ENCODE results near the gene TSEN2. TPM values are rescaled to one million over a fixed set of nuclear protein-coding genes. Genes with fewer than 3 reads are reported as not detected.
A peak's percentile ranks its signal among the peaks of the same experiment; 100 is the strongest.

The TSEN2 gene
- total RNA-seq, 1 experiment from 2014 or later = 22.0 TPM

DNA sequence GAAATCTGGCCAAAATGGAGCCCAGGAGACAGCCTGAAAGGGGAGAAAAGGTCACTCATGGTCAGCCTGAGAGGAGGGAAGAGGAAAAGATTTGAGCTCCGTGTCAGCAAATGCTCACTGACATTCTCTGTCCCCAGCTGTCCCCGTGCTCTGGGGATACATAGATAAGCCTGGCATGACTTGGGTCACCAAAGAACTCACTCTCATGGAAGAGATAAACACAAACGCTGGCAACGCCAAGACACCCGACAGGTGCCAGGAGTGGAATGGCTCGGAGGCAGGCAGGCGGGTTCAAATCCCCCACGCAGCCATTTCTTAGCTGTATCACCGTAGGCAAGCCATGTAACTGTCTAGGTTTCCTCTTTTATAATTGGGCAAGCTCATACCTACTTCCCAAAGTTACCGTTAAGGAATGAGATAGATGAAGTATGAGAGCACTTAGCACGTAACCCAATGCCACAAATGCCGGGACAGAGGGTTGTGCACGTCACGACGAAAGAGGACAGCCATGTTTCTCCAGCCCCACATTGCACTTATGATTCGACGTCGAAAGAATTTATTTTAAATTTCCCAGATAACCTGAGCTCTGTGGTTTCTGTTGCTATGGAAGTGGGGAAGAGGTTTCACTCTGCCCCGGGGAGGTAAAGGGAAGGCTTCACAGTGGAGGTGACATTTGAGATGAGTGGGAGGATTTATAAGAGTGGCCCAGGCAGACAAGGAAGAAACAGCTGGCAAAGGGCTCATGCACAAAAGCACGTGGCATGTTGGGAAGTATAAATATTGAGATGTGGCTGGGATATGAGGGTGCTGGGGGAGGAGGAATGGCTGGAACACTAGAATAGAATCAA, 41.4 kb upstream of the TSEN2 start:
- Histone ChIP-seq H2BK120ac (ENCODE audit: low read depth, low read length, poor library complexity, severe bottlenecking) (no peak overlapping the region), H3T11ph (ENCODE audit: low read length) (no peak overlapping the region), H2BK12ac (ENCODE audit: insufficient read length, low read depth, low read length) (no peak overlapping the region), H2BK20ac (ENCODE audit: low read depth, low read length, poor library complexity, severe bottlenecking) (no peak overlapping the region), H3K27me3 (ENCODE audit: insufficient read depth, low read length) (no peaks in the 10 kb centered on the region), H3K4me2 (ENCODE audit: insufficient read depth, insufficient read length, low read length) (no peak overlapping the region), H2AFZ (ENCODE audit: low read length) (no peak overlapping the region), H3K18ac (ENCODE audit: insufficient read length, low read depth, low read length) (no peak overlapping the region), H3K23ac (ENCODE audit: insufficient read length, low read depth, low read length) (no peak overlapping the region), H3K79me1 (ENCODE audit: insufficient read depth, low read depth, low read length, poor library complexity, severe bottlenecking) (no peaks in the 10 kb centered on the region), H2BK15ac (ENCODE audit: low read depth, low read length) (no peak overlapping the region), H4K8ac (replicated peaks; ENCODE audit: insufficient read length, low read depth, low read length) (no peak overlapping the region), H3K9me3 (ENCODE audit: control insufficient read depth, low read depth, low read length) (no peaks in the 10 kb centered on the region), H3K14ac (ENCODE audit: insufficient read depth, low read length) (no peak overlapping the region), H2AK5ac (ENCODE audit: insufficient read length, low read length) (no peak overlapping the region), H2BK5ac (ENCODE audit: insufficient read length, low read length) (no peak overlapping the region), H3K23me2 (ENCODE audit: insufficient read length, low read depth, low read length, poor library complexity, severe bottlenecking) (no peaks in the 10 kb centered on the region), H4K20me1 (ENCODE audit: control insufficient read depth, insufficient read depth, insufficient read length) (no peaks in the 10 kb centered on the region), H3K79me2 (ENCODE audit: insufficient read depth, low read length) (no peaks in the 10 kb centered on the region), H3K27ac (ENCODE audit: insufficient read length, low read depth, low read length) (no peak overlapping the region), H4K5ac (ENCODE audit: insufficient read length, low read depth, low read length) (no peak overlapping the region), H3K9ac (ENCODE audit: extremely low read depth, insufficient read length, low read length) (no peak overlapping the region), H3K4me1 (ENCODE audit: insufficient read depth, low read length) (no peaks in the 10 kb centered on the region), H4K91ac (ENCODE audit: insufficient read length, low read depth, low read length) (no peak overlapping the region), H3K4ac (ENCODE audit: low read depth, low read length) (no peak overlapping the region), H3K56ac (ENCODE audit: insufficient read length, low read depth, low read length) (no peak overlapping the region)
- TF ChIP-seq, protein P1, sequence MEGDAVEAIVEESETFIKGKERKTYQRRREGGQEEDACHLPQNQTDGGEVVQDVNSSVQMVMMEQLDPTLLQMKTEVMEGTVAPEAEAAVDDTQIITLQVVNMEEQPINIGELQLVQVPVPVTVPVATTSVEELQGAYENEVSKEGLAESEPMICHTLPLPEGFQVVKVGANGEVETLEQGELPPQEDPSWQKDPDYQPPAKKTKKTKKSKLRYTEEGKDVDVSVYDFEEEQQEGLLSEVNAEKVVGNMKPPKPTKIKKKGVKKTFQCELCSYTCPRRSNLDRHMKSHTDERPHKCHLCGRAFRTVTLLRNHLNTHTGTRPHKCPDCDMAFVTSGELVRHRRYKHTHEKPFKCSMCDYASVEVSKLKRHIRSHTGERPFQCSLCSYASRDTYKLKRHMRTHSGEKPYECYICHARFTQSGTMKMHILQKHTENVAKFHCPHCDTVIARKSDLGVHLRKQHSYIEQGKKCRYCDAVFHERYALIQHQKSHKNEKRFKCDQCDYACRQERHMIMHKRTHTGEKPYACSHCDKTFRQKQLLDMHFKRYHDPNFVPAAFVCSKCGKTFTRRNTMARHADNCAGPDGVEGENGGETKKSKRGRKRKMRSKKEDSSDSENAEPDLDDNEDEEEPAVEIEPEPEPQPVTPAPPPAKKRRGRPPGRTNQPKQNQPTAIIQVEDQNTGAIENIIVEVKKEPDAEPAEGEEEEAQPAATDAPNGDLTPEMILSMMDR (conservative IDR thresholded peaks at IDR 0.05) = no peak
- Mint-ChIP-seq H3K27ac (peak overlapping the region in 1 of 3 experiments; percentile 87; a peak in 1 of 7 replicates), H3K9me3 (no peaks in the 10 kb centered on the region), H3K4me3 (no peak overlapping the region), H3K27me3 (ENCODE audit: low read depth) (peaks cover 24% of the 10 kb centered on the region), H3K4me1 (peaks cover 21 to 26% of the 10 kb centered on the region in 2 experiments), H3K36me3 (ENCODE audit: insufficient read depth in 1 of 3, low read depth in 3 of 3) (no peaks in the 10 kb centered on the region)
- DNase-seq = no peak
- WGBS (ENCODE audit: extremely low coverage, insufficient read length, low lambda C conversion rate) = no CpG with 5 or more reads among the region's 20 CpGs

Data from H9 (cell line).